ENCODE data around the gene MYOT.

MYOT gene

GRCh38 chr5:137867664-137868063, at the start of gene MYOT:
Gene MYOT (plus strand): TSS chr5:137867860. CDS start chr5:137870652, 2,792 bp downstream.
- H3K4me3 ChIP-seq: no peak within 1 kb of the TSS
- H3K27ac ChIP-seq: no peak within 1 kb of the TSS
- no peak within 1 kb of the TSS for H3K4me2 ChIP-seq
- TF ChIP-seq Cebpa-rat (IDR thresholded peaks at IDR 0.05): no peak
- no peaks in the 10 kb centered on the region for H3K4me1 ChIP-seq
- no peaks in the 10 kb centered on the region for H4K20me1 ChIP-seq
- no peak within 1 kb of the TSS for H3K9ac ChIP-seq
- no peaks in the 10 kb centered on the region for H3K27me3 ChIP-seq
- no peaks in the 10 kb centered on the region for H3K9me3 ChIP-seq
- H3K36me3 ChIP-seq: no peaks in the 10 kb centered on the region

GRCh38 chr5:137819766-137820165, 47.9 kb upstream of the MYOT start:
- Histone ChIP-seq H4K20me1 (no peaks in the 10 kb centered on the region), H3K9ac (no peak overlapping the region), H3K36me3 (no peaks in the 10 kb centered on the region), H3K4me3 (no peak overlapping the region), H3K4me1 (no peaks in the 10 kb centered on the region), H3K9me3 (no peaks in the 10 kb centered on the region), H3K4me2 (no peak overlapping the region), H3K27ac (no peak overlapping the region), H3K27me3 (no peaks in the 10 kb centered on the region)
- TF ChIP-seq Cebpa-rat (IDR thresholded peaks at IDR 0.05): no peak

- no peak overlapping the region for H3K4me2 ChIP-seq
- no peaks in the 10 kb centered on the region for H4K20me1 ChIP-seq
- TF ChIP-seq Cebpa-rat (IDR thresholded peaks at IDR 0.05): no peak
- H3K4me1 ChIP-seq: no peaks in the 10 kb centered on the region
- H3K27me3 ChIP-seq: no peaks in the 10 kb centered on the region
- no peak overlapping the region for H3K9ac ChIP-seq
- no peaks in the 10 kb centered on the region for H3K36me3 ChIP-seq
- no peaks in the 10 kb centered on the region; the same call in 1 of the 2 replicates for H3K9me3 ChIP-seq
- H3K4me3 ChIP-seq: no peak overlapping the region
- H3K27ac ChIP-seq: no peak overlapping the region
These were observed 45.4 kb upstream of the MYOT start for GRCh38 chr5:137822158-137822764.

- no peaks in the 10 kb centered on the region for H3K27me3 ChIP-seq
- H4K20me1 ChIP-seq: no peaks in the 10 kb centered on the region
- no peaks in the 10 kb centered on the region for H3K36me3 ChIP-seq
- no peak overlapping the region for H3K4me3 ChIP-seq
- no peak overlapping the region for H3K9ac ChIP-seq
- no peak overlapping the region for H3K4me2 ChIP-seq
- no peaks in the 10 kb centered on the region for H3K4me1 ChIP-seq
- no peak for TF ChIP-seq Cebpa-rat (IDR thresholded peaks at IDR 0.05)
- H3K27ac ChIP-seq: no peak overlapping the region
- H3K9me3 ChIP-seq: no peaks in the 10 kb centered on the region; the same call in 1 of the 2 replicates
These were observed 44.7 kb upstream of the MYOT start for GRCh38 chr5:137822984-137823383.

- Histone ChIP-seq H4K20me1 (no peaks in the 10 kb centered on the region), H3K27ac (no peak overlapping the region), H3K9me3 (no peaks in the 10 kb centered on the region; the same call in 1 of the 2 replicates), H3K4me3 (no peak overlapping the region), H3K4me2 (no peak overlapping the region), H3K27me3 (no peaks in the 10 kb centered on the region), H3K9ac (no peak overlapping the region), H3K36me3 (no peaks in the 10 kb centered on the region), H3K4me1 (no peaks in the 10 kb centered on the region)
- TF ChIP-seq Cebpa-rat (IDR thresholded peaks at IDR 0.05): no peak
These were observed 42.5 kb upstream of the MYOT start for GRCh38 chr5:137825165-137825564.

- TF ChIP-seq Cebpa-rat (IDR thresholded peaks at IDR 0.05): no peak
These were observed 41.6 kb upstream of the MYOT start for GRCh38 chr5:137826067-137826466.

GRCh38 chr5:137828180-137828579, 39.5 kb upstream of the MYOT start:
- Histone ChIP-seq H3K36me3 (no peaks in the 10 kb centered on the region), H3K27ac (no peak overlapping the region), H3K4me3 (no peak overlapping the region), H3K9me3 (no peaks in the 10 kb centered on the region; the same call in 1 of the 2 replicates), H3K4me1 (no peaks in the 10 kb centered on the region), H3K27me3 (no peaks in the 10 kb centered on the region), H3K4me2 (no peak overlapping the region), H4K20me1 (no peaks in the 10 kb centered on the region), H3K9ac (no peak overlapping the region)
- TF ChIP-seq Cebpa-rat (IDR thresholded peaks at IDR 0.05): no peak

More at GRCh38 chr5:137826067-137826466, 41.6 kb upstream of the MYOT start:
- H3K4me3 ChIP-seq: no peak overlapping the region
- H3K9ac ChIP-seq: no peak overlapping the region
- no peaks in the 10 kb centered on the region for H4K20me1 ChIP-seq
- H3K27ac ChIP-seq: no peak overlapping the region
- H3K27me3 ChIP-seq: no peaks in the 10 kb centered on the region
- no peaks in the 10 kb centered on the region for H3K36me3 ChIP-seq
- H3K4me1 ChIP-seq: no peaks in the 10 kb centered on the region
- H3K9me3 ChIP-seq: no peaks in the 10 kb centered on the region; the same call in 1 of the 2 replicates
- no peak overlapping the region for H3K4me2 ChIP-seq

GRCh38 chr5:137828664-137829063, 39.0 kb upstream of the MYOT start:
- Histone ChIP-seq H4K20me1 (no peaks in the 10 kb centered on the region), H3K9me3 (no peaks in the 10 kb centered on the region; the same call in 1 of the 2 replicates), H3K4me3 (no peak overlapping the region), H3K9ac (no peak overlapping the region), H3K36me3 (no peaks in the 10 kb centered on the region), H3K4me2 (no peak overlapping the region), H3K27me3 (no peaks in the 10 kb centered on the region), H3K27ac (no peak overlapping the region), H3K4me1 (no peaks in the 10 kb centered on the region)
- TF ChIP-seq Cebpa-rat (IDR thresholded peaks at IDR 0.05): no peak

- Histone ChIP-seq H3K4me3 (no peak overlapping the region), H3K36me3 (no peaks in the 10 kb centered on the region), H4K20me1 (no peaks in the 10 kb centered on the region), H3K27me3 (no peaks in the 10 kb centered on the region), H3K4me2 (no peak overlapping the region), H3K9ac (no peak overlapping the region), H3K9me3 (no peaks in the 10 kb centered on the region), H3K27ac (no peak overlapping the region), H3K4me1 (no peaks in the 10 kb centered on the region)
- no peak for TF ChIP-seq Cebpa-rat (IDR thresholded peaks at IDR 0.05)
These were observed 36.6 kb upstream of the MYOT start for GRCh38 chr5:137831105-137831504.

- no peaks in the 10 kb centered on the region for H3K36me3 ChIP-seq
- TF ChIP-seq Cebpa-rat (IDR thresholded peaks at IDR 0.05): no peak
These were observed 36.1 kb upstream of the MYOT start for GRCh38 chr5:137831526-137831925.

GRCh38 chr5:137832416-137832815, 35.2 kb upstream of the MYOT start:
- no peak overlapping the region for H3K4me2 ChIP-seq
- no peaks in the 10 kb centered on the region for H3K4me1 ChIP-seq
- no peaks in the 10 kb centered on the region for H3K36me3 ChIP-seq
- H3K9me3 ChIP-seq: no peaks in the 10 kb centered on the region
- no peak for TF ChIP-seq Cebpa-rat (IDR thresholded peaks at IDR 0.05)
- H3K9ac ChIP-seq: no peak overlapping the region
- no peak overlapping the region for H3K4me3 ChIP-seq
- no peaks in the 10 kb centered on the region for H4K20me1 ChIP-seq
- H3K27ac ChIP-seq: no peak overlapping the region
- no peaks in the 10 kb centered on the region for H3K27me3 ChIP-seq

More at GRCh38 chr5:137831526-137831925, 36.1 kb upstream of the MYOT start:
- H3K4me3 ChIP-seq: no peak overlapping the region
- no peak overlapping the region for H3K9ac ChIP-seq
- no peaks in the 10 kb centered on the region for H3K27me3 ChIP-seq
- H3K4me1 ChIP-seq: no peaks in the 10 kb centered on the region
- no peak overlapping the region for H3K27ac ChIP-seq
- no peaks in the 10 kb centered on the region for H3K9me3 ChIP-seq
- H3K4me2 ChIP-seq: no peak overlapping the region
- H4K20me1 ChIP-seq: no peaks in the 10 kb centered on the region
